GM19452 (cell line): ENCODE data around the gene URB2.
"Not testable (repeated sequence)": the region's sequence is repeated elsewhere in the genome, so short reads cannot be mapped to it uniquely, and the experiment has no call there.

Experiments used
- ATAC-seq: cut with Tn5 transposase; IDR thresholded peaks from one replicate; pipeline ENCODE4 v1.9.1; 2021; ENCODE audit not compliant: unreplicated experiment

Gene URB2

DNA sequence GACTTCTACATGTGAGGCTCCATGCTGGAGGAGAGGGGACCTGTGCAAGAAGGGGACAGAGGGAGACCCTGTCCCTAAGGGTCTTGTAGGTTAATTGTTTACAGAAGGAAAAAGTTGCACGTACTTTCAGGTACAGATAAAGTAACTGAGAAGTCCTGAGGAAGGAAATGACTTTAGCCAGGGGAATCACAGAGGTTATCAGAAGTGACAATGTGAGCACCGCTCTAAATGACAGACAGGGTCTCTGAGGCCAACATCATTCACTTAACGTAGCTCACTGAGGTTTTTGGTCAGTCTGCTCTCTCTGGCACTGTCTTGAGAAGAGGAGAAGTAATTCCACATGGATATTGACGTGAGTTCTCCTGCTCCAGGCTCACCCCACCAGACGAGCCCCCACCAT lies 12.1 kb upstream of the URB2 start:
- ATAC-seq = no peak

DNA sequence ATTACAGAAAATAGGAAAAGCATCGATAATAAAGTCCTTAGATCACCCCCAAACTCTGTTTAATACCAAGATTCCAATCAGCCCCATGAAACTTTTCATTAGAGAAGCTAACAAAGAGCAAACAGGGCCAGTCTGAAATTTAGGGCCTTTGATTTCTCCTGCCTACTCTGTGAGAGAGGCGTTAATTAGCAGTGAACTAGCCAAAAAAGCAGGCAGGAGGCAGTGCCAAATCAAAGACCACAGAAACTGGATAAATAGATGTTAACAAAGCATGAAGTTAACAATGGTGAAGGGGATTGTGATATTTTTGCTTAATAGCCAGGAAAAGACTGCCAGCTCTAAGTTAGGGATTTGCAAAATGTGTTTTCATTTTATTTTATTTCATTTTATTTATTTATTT lies 11.3 kb upstream of the URB2 start:
- ATAC-seq = no peak

- ATAC-seq = no peak
Observed at GRCh38 chr1:229617351-229618100, 8.5 kb upstream of the URB2 start.

DNA sequence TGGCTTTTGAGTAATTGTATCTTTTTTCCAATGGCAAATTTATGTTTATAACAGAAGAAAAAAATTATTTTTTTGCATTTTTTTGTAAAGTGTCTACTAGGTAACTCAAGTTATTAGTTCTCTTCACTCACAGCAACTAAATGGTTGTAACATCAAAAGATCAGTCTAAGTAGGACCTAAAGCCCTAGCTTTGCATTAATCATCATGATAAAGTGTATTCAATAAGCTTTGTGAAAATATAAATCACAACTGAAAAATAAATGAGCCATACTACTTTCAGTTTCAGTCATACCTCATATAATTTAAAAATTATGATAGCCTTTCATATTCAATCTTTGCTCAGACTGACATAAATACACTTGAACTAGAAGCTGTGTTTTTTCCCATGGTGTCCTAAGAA lies 7.0 kb upstream of the URB2 start:
- ATAC-seq = no peak

- ATAC-seq = no peak
Observed at GRCh38 chr1:229619614-229620013, 6.4 kb upstream of the URB2 start.

DNA sequence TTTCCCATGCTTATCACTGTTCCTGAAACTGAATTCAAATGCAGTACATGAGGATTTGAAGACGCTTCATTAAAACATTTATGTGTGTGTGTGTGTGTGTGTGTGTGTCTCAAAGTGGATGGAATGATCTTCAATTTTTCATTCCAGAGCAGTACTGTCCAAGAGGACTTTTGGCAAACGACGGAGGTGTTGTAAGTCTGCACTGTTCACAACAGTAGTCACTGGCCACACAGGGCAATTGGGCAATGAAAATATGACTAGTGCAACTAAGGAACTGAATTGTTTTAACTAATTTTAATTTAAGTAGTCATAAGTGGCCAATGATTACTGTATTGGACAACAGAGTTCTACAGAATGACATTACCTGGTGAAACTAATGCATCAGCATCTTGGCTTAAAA lies 5.2 kb upstream of the URB2 start:
- ATAC-seq = no peak

GRCh38 chr1:229621663-229622062 lies 4.4 kb upstream of the URB2 start:
- no peak for ATAC-seq

GRCh38 chr1:229622641-229623120 lies 3.4 kb upstream of the URB2 start:
- not testable (repeated sequence) for ATAC-seq

DNA sequence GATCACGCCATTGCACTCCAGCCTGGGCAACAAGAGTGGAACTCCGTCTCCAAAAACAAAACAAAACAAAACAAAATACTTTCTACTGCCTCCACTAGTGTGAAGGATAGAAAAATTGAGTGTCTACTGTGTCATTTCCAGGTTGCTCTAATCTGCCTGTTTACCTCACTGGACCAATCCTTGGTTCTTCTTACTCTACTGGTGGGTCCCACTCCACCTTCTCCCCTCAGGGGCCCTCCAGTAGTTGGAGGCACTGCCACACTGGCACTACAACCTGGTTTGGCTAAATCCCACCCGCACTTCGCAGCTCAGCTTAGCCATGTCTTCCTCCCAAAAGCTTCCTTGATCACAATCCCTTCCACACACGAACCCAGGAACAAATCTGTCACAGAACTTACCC lies 2.8 kb upstream of the URB2 start:
- no peak for ATAC-seq

DNA sequence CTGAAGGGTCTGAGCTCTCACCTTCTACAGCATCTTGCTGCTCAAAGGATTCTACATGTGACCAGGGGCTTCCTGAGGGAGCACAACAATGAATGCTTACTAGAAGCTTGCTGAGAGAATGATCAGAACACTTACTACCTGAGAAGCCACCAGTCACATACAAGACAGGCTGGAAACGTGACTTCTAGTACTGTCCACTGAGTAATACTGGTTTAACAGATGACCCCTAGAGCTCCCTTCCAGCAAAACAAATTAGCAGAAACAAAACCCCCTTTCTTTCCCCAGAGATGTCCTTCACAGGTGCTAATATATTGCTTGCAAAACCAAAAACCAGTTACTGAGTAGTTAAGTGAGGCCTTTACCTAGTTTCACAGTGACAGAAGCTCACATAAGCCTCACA lies 2.2 kb upstream of the URB2 start:
- no peak for ATAC-seq

GRCh38 chr1:229624521-229625070 lies 1.5 kb upstream of the URB2 start:
- no peak for ATAC-seq

GRCh38 chr1:229625071-229625914 lies 754 bp upstream of the URB2 start:
- ATAC-seq = peak; percentile 24

DNA sequence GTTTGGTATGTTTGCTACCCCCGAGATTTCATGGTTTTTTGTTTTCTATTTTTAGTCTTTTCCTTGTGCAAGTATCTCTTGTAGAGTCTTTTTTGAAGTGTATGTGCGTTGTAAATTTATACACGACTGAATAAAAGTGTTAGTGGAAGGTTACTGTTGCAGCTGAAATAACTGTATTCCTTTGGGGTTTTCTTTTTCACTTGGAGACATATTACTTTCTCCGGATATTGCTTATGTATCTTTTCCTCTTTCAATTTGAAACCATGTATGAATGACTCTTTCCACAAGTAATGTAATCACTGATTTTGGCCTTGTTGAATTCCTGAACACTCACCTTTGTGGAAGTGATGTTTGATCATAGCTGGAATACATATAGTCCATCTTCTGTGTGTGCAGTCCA lies 956 bp downstream of the URB2 start:
- ATAC-seq = no peak

DNA sequence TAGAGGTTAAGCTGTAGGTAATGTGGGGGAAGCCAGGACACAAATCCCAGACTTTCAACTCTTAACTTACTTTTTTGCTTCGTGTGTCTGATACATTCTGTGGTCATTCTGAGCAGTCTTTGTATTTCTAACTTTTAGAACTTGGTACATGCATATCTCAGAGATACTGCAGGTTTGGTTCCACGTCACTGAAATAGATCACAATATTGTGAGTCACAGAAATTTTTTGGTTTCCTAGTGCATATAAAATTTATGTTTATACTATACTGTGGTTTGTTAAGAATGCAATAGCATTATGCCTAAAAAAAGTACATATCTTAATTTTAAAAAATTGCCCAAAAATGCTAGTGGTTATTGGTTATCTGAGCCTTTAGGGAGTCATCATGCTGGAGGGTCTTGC lies 3.2 kb downstream of the URB2 start:
- no peak for ATAC-seq

GRCh38 chr1:229631148-229631547 lies 5.1 kb downstream of the URB2 start:
- ATAC-seq = no peak

GRCh38 chr1:229631966-229632365 lies 5.9 kb downstream of the URB2 start:
- no peak for ATAC-seq

- no peak for ATAC-seq
Observed at GRCh38 chr1:229636042-229636441, 10.0 kb downstream of the URB2 start.

GRCh38 chr1:229637746-229638145 lies 11.7 kb downstream of the URB2 start:
- ATAC-seq = no peak

DNA sequence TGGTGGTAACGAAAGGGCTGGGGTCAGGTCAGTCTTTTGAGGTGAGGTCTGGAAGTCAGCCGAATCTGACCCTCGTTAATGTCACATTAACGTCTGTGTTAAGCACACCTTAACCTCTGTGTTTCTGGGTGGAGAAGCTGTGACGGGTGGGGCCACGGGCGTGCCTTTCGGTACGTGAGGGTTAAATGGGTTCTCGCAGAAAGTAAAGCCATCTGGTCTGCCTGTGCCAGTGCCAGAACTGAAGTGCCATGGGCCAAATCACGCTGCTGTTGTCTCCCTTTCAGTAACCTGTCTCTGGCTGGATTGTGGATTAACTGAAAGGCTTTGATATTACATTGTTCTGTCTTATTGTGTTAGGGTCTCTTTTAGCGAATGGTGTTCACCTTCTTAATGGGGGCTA lies 14.4 kb downstream of the URB2 start:
- no peak for ATAC-seq

GRCh38 chr1:229641306-229641705 lies 15.3 kb downstream of the URB2 start:
- ATAC-seq = no peak

- no peak for ATAC-seq
Observed at GRCh38 chr1:229642376-229642775, 16.3 kb downstream of the URB2 start.

GRCh38 chr1:229642970-229643369 lies 16.9 kb downstream of the URB2 start:
- no peak for ATAC-seq
